Neural progenitor cell (in vitro differentiated cells): ENCODE results near the gene IRAK1. TPM values are rescaled to one million over a fixed set of nuclear protein-coding genes. Genes with fewer than 3 reads are reported as not detected.

Source experiments
- DNase-seq: peaks from one replicate; pipeline ENCODE4 v3.0.0-alpha.2; 2016; ENCODE audit warnings: low spot score
- H2AFZ ChIP-seq: fragments of 200-600 bp; sonication (generic); replicated peaks from 2 replicates; pipeline ENCODE4 v1.6.1; 2016; ENCODE audit warnings: antibody characterized with exemption
- H3F3A ChIP-seq: fragments of 200-600 bp; sonication (generic); 2 replicates; pipeline ENCODE4 v1.6.1; 2016; ENCODE audit warnings: antibody characterized with exemption, low read depth
- H3K27ac ChIP-seq: fragments of 200-600 bp; sonication (generic); 2 replicates; pipeline ENCODE4 v1.5.1; 2016; ENCODE audit warnings: mild to moderate bottlenecking
- H3K27me3 ChIP-seq: fragments of 200-600 bp; sonication (generic); 2 replicates; pipeline ENCODE4 v1.6.1; 2016; ENCODE audit warnings: mild to moderate bottlenecking, moderate library complexity
- H3K36me3 ChIP-seq: fragments of 200-600 bp; sonication (generic); 2 replicates; pipeline ENCODE4 v1.5.1; 2016
- H3K4me1 ChIP-seq: fragments of 200-600 bp; sonication (generic); 2 replicates; pipeline ENCODE4 v1.6.1; 2016; ENCODE audit warnings: mixed run types
- H3K4me2 ChIP-seq: fragments of 200-600 bp; sonication (generic); 2 replicates; pipeline ENCODE4 v1.6.1; 2016
- H3K4me3 ChIP-seq: fragments of 200-600 bp; sonication (generic); 2 replicates; pipeline ENCODE4 v1.5.1; 2016
- H3K79me2 ChIP-seq: fragments of 200-600 bp; sonication (generic); 2 replicates; pipeline ENCODE4 v1.6.1; 2016; ENCODE audit warnings: low read depth
- H3K9ac ChIP-seq: fragments of 200-600 bp; sonication (generic); 2 replicates; pipeline ENCODE4 v1.6.1; 2016
- H3K9me3 ChIP-seq: fragments of 200-600 bp; sonication (generic); 2 replicates; pipeline ENCODE4 v1.5.1; 2016; ENCODE audit warnings: low read depth
- H4K20me1 ChIP-seq: fragments of 200-600 bp; sonication (generic); 2 replicates; pipeline ENCODE4 v1.6.1; 2016; ENCODE audit warnings: low read depth
- H3K27ac Mint-ChIP-seq: 3 replicates; pipeline ENCODE4 v1.8.0; 2021; ENCODE audit warnings: mixed read lengths
- H3K27me3 Mint-ChIP-seq: 2 replicates; pipeline ENCODE4 v1.8.0; 2022; ENCODE audit warnings: low read depth, mild to moderate bottlenecking, inconsistent platforms, moderate library complexity, mixed read lengths; ENCODE audit not compliant: insufficient read depth
- H3K36me3 Mint-ChIP-seq: 3 replicates; pipeline ENCODE4 v1.8.0; 2021; ENCODE audit warnings: mixed read lengths
- H3K4me1 Mint-ChIP-seq: 3 replicates; pipeline ENCODE4 v1.8.0; 2021; ENCODE audit warnings: mixed read lengths
- H3K4me3 Mint-ChIP-seq: 3 replicates; pipeline ENCODE4 v1.8.0; 2021; ENCODE audit warnings: mild to moderate bottlenecking, moderate library complexity, mixed read lengths
- H3K9me3 Mint-ChIP-seq: 3 replicates; pipeline ENCODE4 v1.8.0; 2020; ENCODE audit warnings: mixed read lengths
- EZH2 ChIP-seq: fragments of 200-600 bp; sonication (generic); IDR thresholded peaks from 2 replicates; pipeline ENCODE4 v1.6.1; 2017; ENCODE audit warnings: antibody characterized with exemption, mild to moderate bottlenecking, moderate library complexity
- EZH2phosphoT487 ChIP-seq: fragments of 200-600 bp; sonication (generic); IDR thresholded peaks from 2 replicates; pipeline ENCODE4 v1.6.1; 2017; ENCODE audit warnings: antibody characterized with exemption
- total RNA-seq: library from RNA; depleted of rRNA; stranded (reverse); fragments of >200 nt; gene quantifications from 2 replicates; pipeline ENCODE4 v1.2.3, GENCODE V29; 2015; ENCODE audit warnings: low replicate concordance
- TF ChIP-seq, protein P1 (sequence below): fragments of 200-600 bp; sonication (generic); IDR thresholded peaks from 2 replicates; pipeline ENCODE4 v1.5.1; 2017; ENCODE audit warnings: antibody characterized with exemption, mild to moderate bottlenecking

The IRAK1 gene
- total RNA-seq, 1 donor from 2014 or later, result 6.8 TPM

DNA sequence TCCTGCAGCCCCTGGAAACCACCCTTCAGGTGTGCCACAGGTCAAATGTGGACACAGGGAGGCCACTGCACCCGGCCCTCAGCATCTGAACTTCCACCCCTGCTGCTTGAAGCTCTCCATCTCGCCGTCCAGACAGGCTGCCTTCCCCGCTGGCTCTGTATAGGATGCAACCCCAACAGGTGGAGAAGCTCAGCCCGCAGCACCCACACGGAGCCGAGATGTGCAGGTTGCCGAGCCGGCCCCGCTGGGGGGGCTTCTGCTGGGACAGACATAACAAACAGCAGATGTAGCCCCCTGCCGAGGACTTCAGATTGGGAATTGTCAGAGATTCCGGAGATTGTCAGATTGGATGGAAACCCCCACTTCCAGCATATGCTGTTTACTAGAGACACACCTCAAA, 26.6 kb downstream of the IRAK1 start:
- no peaks in the 10 kb centered on the region for H3K4me1 ChIP-seq
- no peaks in the 10 kb centered on the region for H3F3A ChIP-seq
- Mint-ChIP-seq H3K27me3 (peaks cover 3% of the 10 kb centered on the region), H3K4me1 (peaks cover 2% of the 10 kb centered on the region), H3K36me3 (no peaks in the 10 kb centered on the region), H3K27ac (no peak overlapping the region), H3K9me3 (peaks cover 10% of the 10 kb centered on the region), H3K4me3 (no peak overlapping the region)
- no peak overlapping the region for H3K27ac ChIP-seq
- H3K36me3 ChIP-seq, result no peaks in the 10 kb centered on the region
- H3K79me2 ChIP-seq, result no peaks in the 10 kb centered on the region
- no peak overlapping the region for H2AFZ ChIP-seq
- H3K4me3 ChIP-seq, result no peak overlapping the region
- no peak for TF ChIP-seq EZH2
- no peak for TF ChIP-seq EZH2phosphoT487
- TF ChIP-seq, protein P1, sequence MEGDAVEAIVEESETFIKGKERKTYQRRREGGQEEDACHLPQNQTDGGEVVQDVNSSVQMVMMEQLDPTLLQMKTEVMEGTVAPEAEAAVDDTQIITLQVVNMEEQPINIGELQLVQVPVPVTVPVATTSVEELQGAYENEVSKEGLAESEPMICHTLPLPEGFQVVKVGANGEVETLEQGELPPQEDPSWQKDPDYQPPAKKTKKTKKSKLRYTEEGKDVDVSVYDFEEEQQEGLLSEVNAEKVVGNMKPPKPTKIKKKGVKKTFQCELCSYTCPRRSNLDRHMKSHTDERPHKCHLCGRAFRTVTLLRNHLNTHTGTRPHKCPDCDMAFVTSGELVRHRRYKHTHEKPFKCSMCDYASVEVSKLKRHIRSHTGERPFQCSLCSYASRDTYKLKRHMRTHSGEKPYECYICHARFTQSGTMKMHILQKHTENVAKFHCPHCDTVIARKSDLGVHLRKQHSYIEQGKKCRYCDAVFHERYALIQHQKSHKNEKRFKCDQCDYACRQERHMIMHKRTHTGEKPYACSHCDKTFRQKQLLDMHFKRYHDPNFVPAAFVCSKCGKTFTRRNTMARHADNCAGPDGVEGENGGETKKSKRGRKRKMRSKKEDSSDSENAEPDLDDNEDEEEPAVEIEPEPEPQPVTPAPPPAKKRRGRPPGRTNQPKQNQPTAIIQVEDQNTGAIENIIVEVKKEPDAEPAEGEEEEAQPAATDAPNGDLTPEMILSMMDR, result no peak
- DNase-seq, result no peak
- H3K27me3 ChIP-seq, result no peaks in the 10 kb centered on the region
- H3K9me3 ChIP-seq, result peaks cover 5% of the 10 kb centered on the region
- H3K9ac ChIP-seq, result no peak overlapping the region
- H4K20me1 ChIP-seq, result no peaks in the 10 kb centered on the region
- no peak overlapping the region for H3K4me2 ChIP-seq

DNA sequence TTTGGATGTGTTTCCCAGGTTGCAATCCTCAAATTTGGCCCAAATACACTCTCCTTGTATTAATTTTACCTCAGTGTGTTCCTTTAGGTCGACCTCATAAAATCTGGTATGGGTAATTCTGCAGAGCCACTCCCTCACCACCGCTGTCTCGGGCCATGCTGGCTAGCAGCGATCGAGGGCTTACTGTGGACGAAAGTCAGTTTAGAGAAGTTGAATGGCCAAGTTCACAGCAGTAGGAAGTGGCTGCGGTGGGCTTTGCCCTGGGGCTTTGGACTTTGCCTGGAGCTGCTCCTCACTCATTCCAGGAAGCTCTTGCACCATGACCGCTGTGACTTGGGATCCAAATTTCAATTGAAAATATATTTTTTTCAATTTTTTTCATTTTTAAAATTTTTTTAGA, 27.5 kb downstream of the IRAK1 start:
- DNase-seq, result no peak
- Histone ChIP-seq H3K9ac (no peak overlapping the region), H3K79me2 (no peaks in the 10 kb centered on the region), H3K27ac (no peak overlapping the region), H3F3A (no peaks in the 10 kb centered on the region), H3K4me3 (no peak overlapping the region), H2AFZ (no peak overlapping the region), H3K27me3 (no peaks in the 10 kb centered on the region), H3K4me1 (no peaks in the 10 kb centered on the region), H4K20me1 (no peaks in the 10 kb centered on the region), H3K4me2 (no peak overlapping the region), H3K36me3 (no peaks in the 10 kb centered on the region), H3K9me3 (peaks cover 5% of the 10 kb centered on the region)
- Mint-ChIP-seq H3K4me1 (peaks cover 2% of the 10 kb centered on the region), H3K27me3 (peaks cover 3% of the 10 kb centered on the region), H3K36me3 (no peaks in the 10 kb centered on the region), H3K9me3 (peaks cover 10% of the 10 kb centered on the region), H3K4me3 (no peak overlapping the region), H3K27ac (no peak overlapping the region)
- TF ChIP-seq, protein P1, result no peak
- TF ChIP-seq EZH2phosphoT487 (no peak), EZH2 (no peak)

DNA sequence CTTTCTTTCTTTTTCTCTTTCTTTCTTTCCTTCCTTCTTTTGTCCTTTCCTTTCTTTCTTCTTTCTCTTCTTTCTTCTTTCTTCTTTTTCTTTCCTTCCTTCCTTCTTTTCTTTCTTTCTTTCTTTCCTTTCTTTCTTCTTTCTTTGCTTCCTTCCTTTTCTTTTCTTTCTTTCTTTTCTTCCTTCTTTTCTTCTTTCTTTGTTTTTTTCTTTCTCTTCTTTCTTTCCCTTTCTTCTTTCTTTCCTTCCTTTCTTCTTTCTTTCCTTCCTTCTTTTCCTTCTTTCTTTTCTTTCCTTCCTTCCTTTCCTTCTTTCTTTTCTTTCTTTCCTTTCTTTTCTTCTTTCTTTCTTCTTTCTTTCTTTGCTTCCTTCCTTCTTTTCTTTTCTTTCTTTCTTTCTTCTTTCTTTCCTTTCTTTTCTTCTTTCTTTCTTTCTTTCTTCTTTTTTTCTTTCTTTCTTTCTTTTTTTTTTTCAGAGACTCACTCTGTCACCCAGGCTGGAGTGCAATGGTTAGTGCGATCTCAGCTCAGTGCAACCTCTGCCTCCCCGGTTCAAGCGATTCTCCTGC, 28.6 kb downstream of the IRAK1 start:
- Histone ChIP-seq H3K4me2 (no peak overlapping the region), H3K79me2 (no peaks in the 10 kb centered on the region), H4K20me1 (no peaks in the 10 kb centered on the region), H3K36me3 (no peaks in the 10 kb centered on the region), H3K9ac (no peak overlapping the region), H3K4me1 (no peaks in the 10 kb centered on the region), H3K4me3 (no peak overlapping the region), H3F3A (no peaks in the 10 kb centered on the region), H2AFZ (no peak overlapping the region), H3K27ac (no peak overlapping the region), H3K27me3 (no peaks in the 10 kb centered on the region), H3K9me3 (peaks cover 5% of the 10 kb centered on the region)
- no peak for DNase-seq
- peaks cover 10% of the 10 kb centered on the region for H3K9me3 Mint-ChIP-seq
- peaks cover 2% of the 10 kb centered on the region for H3K4me1 Mint-ChIP-seq
- no peak overlapping the region for H3K27ac Mint-ChIP-seq
- peaks cover 3% of the 10 kb centered on the region for H3K27me3 Mint-ChIP-seq
- TF ChIP-seq EZH2, result no peak
- no peak for TF ChIP-seq EZH2phosphoT487
- TF ChIP-seq, protein P1, result no peak
- H3K36me3 Mint-ChIP-seq, result no peaks in the 10 kb centered on the region
- H3K4me3 Mint-ChIP-seq, result no peak overlapping the region
